Chondrocyte (in vitro differentiated cells): Measurements from ENCODE around the gene GPR84. TPM values are rescaled to one million over a fixed set of nuclear protein-coding genes. Genes with fewer than 3 reads are reported as not detected.

Experiments
- DNase-seq: peaks from one replicate; pipeline ENCODE4 v3.0.0; 2021; ENCODE audit warnings: mixed read lengths, low spot score
- H3K27ac Mint-ChIP-seq: one replicate; pipeline ENCODE4 v1.8.0; 2021; ENCODE audit warnings: mild to moderate bottlenecking, moderate library complexity, mixed read lengths; ENCODE audit not compliant: unreplicated experiment
- H3K27me3 Mint-ChIP-seq: 2 replicates; pipeline ENCODE4 v1.8.0; 2021; ENCODE audit warnings: low read depth, mixed read lengths
- H3K36me3 Mint-ChIP-seq: 2 replicates; pipeline ENCODE4 v1.8.0; 2021; ENCODE audit warnings: low read depth, mixed read lengths
- H3K4me1 Mint-ChIP-seq: 2 replicates; pipeline ENCODE4 v1.8.0; 2021; ENCODE audit warnings: low read depth, mild to moderate bottlenecking, mixed read lengths
- H3K4me3 Mint-ChIP-seq: one replicate; pipeline ENCODE4 v1.8.0; 2021; ENCODE audit warnings: mild to moderate bottlenecking, moderate library complexity, mixed read lengths; ENCODE audit not compliant: unreplicated experiment
- H3K9me3 Mint-ChIP-seq: 2 replicates; pipeline ENCODE4 v1.8.0; 2021; ENCODE audit warnings: low read depth, mixed read lengths
- total RNA-seq: library from RNA; stranded (reverse); gene quantifications from 3 replicates; pipeline ENCODE4 v1.2.1, GENCODE V29; 2021
- TF ChIP-seq, protein P1 (sequence below): fragments of 200-600 bp; sonication (generic); IDR thresholded peaks from 2 replicates; pipeline ENCODE4 v1.5.0; 2021; ENCODE audit warnings: antibody characterized with exemption, mild to moderate bottlenecking, moderate library complexity

GPR84 gene
- total RNA-seq, 1 donor from 2014 or later: not detected

DNA sequence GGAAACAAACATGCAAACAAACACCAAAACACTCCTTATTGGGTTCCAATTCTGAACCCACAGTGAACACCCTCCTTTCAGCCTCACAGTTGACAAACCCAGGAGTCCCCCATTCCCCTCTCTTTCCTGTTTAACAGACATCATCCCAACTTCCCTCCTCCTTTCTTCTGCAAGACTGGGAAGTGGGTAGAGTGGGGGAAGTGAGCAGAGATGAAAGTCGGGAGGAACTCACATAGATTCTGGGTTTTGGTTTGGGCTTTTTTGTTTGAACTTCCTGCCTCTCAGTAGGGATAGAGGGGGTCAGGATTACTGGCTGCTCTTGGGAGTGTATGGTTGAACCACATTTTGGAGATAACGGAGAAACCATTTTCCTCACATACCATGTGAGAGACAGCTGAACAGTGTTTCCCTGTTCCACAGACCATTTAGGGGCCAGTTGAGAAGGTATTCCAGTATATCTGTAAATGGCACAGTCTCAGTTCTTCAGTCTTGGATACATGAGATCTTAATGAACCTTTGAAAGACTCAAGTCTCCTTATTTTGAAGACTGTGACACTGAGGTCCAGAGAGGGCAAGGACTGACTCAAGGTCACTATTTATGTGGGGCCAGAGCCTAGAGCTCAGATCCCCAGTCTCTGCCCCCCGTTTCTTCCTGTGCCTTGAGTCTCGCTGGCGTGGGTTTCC, 3.9 kb upstream of the GPR84 start:
- H3K27me3 Mint-ChIP-seq: no peaks in the 10 kb centered on the region
- H3K36me3 Mint-ChIP-seq: no peaks in the 10 kb centered on the region
- peaks cover 45% of the 10 kb centered on the region for H3K4me1 Mint-ChIP-seq
- DNase-seq: no peak
- H3K9me3 Mint-ChIP-seq: no peaks in the 10 kb centered on the region
- TF ChIP-seq, protein P1, sequence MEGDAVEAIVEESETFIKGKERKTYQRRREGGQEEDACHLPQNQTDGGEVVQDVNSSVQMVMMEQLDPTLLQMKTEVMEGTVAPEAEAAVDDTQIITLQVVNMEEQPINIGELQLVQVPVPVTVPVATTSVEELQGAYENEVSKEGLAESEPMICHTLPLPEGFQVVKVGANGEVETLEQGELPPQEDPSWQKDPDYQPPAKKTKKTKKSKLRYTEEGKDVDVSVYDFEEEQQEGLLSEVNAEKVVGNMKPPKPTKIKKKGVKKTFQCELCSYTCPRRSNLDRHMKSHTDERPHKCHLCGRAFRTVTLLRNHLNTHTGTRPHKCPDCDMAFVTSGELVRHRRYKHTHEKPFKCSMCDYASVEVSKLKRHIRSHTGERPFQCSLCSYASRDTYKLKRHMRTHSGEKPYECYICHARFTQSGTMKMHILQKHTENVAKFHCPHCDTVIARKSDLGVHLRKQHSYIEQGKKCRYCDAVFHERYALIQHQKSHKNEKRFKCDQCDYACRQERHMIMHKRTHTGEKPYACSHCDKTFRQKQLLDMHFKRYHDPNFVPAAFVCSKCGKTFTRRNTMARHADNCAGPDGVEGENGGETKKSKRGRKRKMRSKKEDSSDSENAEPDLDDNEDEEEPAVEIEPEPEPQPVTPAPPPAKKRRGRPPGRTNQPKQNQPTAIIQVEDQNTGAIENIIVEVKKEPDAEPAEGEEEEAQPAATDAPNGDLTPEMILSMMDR: no peak
- peak overlapping the region; percentile 34 for H3K27ac Mint-ChIP-seq
- H3K4me3 Mint-ChIP-seq: peak overlapping the region; percentile 43

DNA sequence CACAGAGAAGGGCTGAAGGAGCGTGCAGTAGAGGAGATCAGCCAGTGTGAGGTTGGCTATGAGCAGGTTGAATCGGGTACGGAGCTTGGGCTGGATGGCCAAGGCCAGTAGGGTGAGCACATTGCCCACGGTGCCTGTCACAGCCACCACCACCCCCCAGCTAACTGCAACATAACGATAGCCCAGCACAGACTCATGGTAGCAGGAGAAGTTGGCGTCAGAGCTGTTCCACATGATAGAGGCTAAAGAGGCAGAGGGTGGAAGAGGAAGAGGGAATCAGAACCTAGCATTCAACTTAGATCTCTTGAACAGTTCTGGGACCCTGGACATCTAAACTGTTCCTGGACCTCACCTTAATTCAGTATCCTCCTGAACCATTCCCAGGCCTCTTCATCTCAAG, 668 bp downstream of the GPR84 start:
- TF ChIP-seq, protein P1: no peak
- H3K9me3 Mint-ChIP-seq: no peaks in the 10 kb centered on the region
- no peaks in the 10 kb centered on the region for H3K27me3 Mint-ChIP-seq
- no peak overlapping the region for H3K4me3 Mint-ChIP-seq
- no peaks in the 10 kb centered on the region for H3K36me3 Mint-ChIP-seq
- H3K27ac Mint-ChIP-seq: no peak overlapping the region
- peaks cover 8% of the 10 kb centered on the region for H3K4me1 Mint-ChIP-seq
- no peak for DNase-seq

DNA sequence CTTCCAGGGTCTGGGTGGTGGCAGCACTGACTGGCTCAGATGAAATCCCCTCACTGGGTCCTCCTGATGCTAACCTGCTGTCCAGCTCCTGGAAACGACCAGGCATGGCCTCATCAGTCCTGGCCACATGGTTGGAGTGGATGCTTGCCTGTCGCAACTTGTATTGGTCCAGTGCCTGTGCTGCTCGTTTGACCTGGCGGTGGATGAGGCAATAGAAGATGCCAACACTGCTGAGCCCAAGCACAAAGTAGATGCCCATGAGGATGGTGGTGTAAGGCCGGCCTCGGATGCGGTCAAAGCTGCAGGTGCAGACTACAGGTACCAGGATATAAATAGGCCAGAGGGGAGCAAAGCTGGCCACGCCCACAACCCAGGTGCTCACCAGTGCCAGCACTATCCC, 1.2 kb downstream of the GPR84 start:
- Mint-ChIP-seq H3K4me1 (peaks cover 3% of the 10 kb centered on the region), H3K9me3 (no peaks in the 10 kb centered on the region), H3K27ac (no peak overlapping the region), H3K36me3 (no peaks in the 10 kb centered on the region), H3K27me3 (no peaks in the 10 kb centered on the region), H3K4me3 (no peak overlapping the region)
- TF ChIP-seq, protein P1: no peak
- no peak for DNase-seq

DNA sequence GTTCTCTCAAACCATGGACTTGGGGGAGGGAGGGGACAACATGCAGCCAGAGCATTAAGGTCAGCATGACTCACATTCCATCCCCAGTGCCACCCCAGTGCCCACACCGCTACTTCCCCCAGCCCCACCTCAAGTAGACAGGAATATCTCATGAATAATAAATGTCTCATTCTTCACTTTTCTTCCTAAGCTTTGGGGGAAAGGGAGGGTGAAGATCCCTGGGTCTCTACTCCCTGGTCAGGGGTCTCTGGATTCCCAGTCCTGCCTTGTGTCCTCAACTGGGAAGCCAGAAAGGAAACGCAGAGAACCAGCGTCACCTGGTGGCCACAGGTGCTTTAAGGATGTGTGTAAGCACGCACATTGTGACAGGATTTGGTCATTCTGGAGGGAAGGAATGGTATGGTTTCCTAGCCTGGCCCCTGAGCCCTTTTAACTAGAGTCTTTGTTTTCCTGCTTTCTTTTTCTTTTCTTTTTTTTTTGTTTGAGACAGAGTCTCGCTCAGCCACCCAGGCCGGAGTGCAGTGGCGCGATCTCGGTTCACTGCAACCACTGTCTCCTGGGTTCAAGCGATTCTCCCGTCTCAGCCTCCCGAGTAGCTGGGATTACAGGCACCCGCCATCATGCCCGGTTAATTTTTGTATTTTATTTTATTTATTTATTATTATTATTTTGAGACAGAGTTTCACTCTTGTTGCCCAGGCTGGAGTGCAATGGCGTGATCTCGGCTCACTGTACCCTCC, 3.4 kb downstream of the GPR84 start:
- Mint-ChIP-seq H3K9me3 (no peaks in the 10 kb centered on the region), H3K4me3 (no peak overlapping the region), H3K36me3 (no peaks in the 10 kb centered on the region), H3K4me1 (peaks cover 4% of the 10 kb centered on the region), H3K27ac (no peak overlapping the region), H3K27me3 (no peaks in the 10 kb centered on the region)
- TF ChIP-seq, protein P1: peak; percentile 94
- DNase-seq: no peak

DNA sequence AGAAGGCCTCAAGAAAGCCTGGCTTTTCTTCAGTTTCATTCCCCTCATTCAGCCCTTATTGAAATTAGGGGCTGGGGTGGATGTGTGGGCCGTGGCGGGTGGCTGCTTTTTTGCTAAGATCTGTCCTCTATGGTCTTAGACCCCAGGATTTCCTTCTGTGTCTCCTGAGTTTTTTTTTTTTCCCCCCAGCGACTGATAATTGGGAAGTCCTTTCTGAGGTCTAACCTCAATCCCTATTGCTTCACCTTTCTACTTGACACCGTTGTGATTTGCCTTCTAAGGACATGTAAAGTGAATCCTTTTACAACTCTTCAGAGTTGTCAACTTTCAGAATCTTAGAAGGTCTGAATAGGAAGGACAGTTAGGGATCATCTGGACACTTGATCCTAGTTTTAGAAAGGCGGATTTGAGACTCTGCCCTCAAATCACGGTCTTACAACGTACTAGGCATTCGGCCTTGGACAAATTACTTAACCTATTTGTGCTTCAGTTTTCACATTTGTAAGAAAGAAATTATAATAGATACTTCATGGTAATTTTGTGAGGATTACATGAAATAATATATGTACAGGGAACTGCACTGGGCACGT, 4.4 kb downstream of the GPR84 start:
- H3K27me3 Mint-ChIP-seq: no peaks in the 10 kb centered on the region
- no peaks in the 10 kb centered on the region for H3K9me3 Mint-ChIP-seq
- H3K4me3 Mint-ChIP-seq: no peak overlapping the region
- no peak overlapping the region for H3K27ac Mint-ChIP-seq
- no peaks in the 10 kb centered on the region for H3K36me3 Mint-ChIP-seq
- TF ChIP-seq, protein P1: no peak
- H3K4me1 Mint-ChIP-seq: peaks cover 6% of the 10 kb centered on the region
- DNase-seq: no peak
